ENCODE measurements around the gene HYAL2.

HYAL2 gene

GRCh38 chr3:50322386-50323091, at the start of gene HYAL2:
Gene HYAL2, minus strand, starts transcription at chr3:50322745. Its CDS starts 2,256 bp downstream, at chr3:50320489.
- in situ Hi-C loops (cut with MboI; ENCODE audit: low sequenced_read_pairs), result no loop called here

- in situ Hi-C loops (cut with MboI; ENCODE audit: low sequenced_read_pairs), result no loop called here
Measured at GRCh38 chr3:50371133-50371685, 48.7 kb upstream of the HYAL2 start.

GRCh38 chr3:50370594-50370993, 48.0 kb upstream of the HYAL2 start:
- in situ Hi-C loops (cut with MboI; ENCODE audit: low sequenced_read_pairs), result no loop called here

- in situ Hi-C loops (cut with MboI; ENCODE audit: low sequenced_read_pairs), result no loop called here
Measured at GRCh38 chr3:50369012-50369670, 46.6 kb upstream of the HYAL2 start.

GRCh38 chr3:50365842-50366220, 43.3 kb upstream of the HYAL2 start:
- in situ Hi-C loops (cut with MboI; ENCODE audit: low sequenced_read_pairs), result no loop called here

GRCh38 chr3:50365080-50365841, 42.7 kb upstream of the HYAL2 start:
- in situ Hi-C loops (cut with MboI; ENCODE audit: low sequenced_read_pairs), result no loop called here

GRCh38 chr3:50364573-50365079, 42.1 kb upstream of the HYAL2 start:
- in situ Hi-C loops (cut with MboI; ENCODE audit: low sequenced_read_pairs), result no loop called here

- in situ Hi-C loops (cut with MboI; ENCODE audit: low sequenced_read_pairs), result no loop called here
Measured at GRCh38 chr3:50359760-50360110, 37.2 kb upstream of the HYAL2 start.

GRCh38 chr3:50358911-50359759, 36.6 kb upstream of the HYAL2 start, which contains the start of gene TMEM115:
Gene TMEM115, minus strand, starts transcription at chr3:50359521. Its CDS starts 458 bp downstream, at chr3:50359063.
- in situ Hi-C loops (cut with MboI; ENCODE audit: low sequenced_read_pairs), result no loop called here

GRCh38 chr3:50358355-50358910, 35.9 kb upstream of the HYAL2 start:
- in situ Hi-C loops (cut with MboI; ENCODE audit: low sequenced_read_pairs), result no loop called here

GRCh38 chr3:50357481-50357880, 34.9 kb upstream of the HYAL2 start:
- in situ Hi-C loops (cut with MboI; ENCODE audit: low sequenced_read_pairs), result no loop called here

GRCh38 chr3:50356553-50356952, 34.0 kb upstream of the HYAL2 start:
- in situ Hi-C loops (cut with MboI; ENCODE audit: low sequenced_read_pairs), result no loop called here

- in situ Hi-C loops (cut with MboI; ENCODE audit: low sequenced_read_pairs), result no loop called here
Measured at GRCh38 chr3:50355829-50356552, 33.4 kb upstream of the HYAL2 start.

- in situ Hi-C loops (cut with MboI; ENCODE audit: low sequenced_read_pairs), result no loop called here
Measured at GRCh38 chr3:50354850-50355249, 32.3 kb upstream of the HYAL2 start.

- in situ Hi-C loops (cut with MboI; ENCODE audit: low sequenced_read_pairs), result no loop called here
Measured at GRCh38 chr3:50354186-50354764, 31.7 kb upstream of the HYAL2 start.

- in situ Hi-C loops (cut with MboI; ENCODE audit: low sequenced_read_pairs), result no loop called here
Measured at GRCh38 chr3:50353245-50354004, 30.9 kb upstream of the HYAL2 start.

- in situ Hi-C loops (cut with MboI; ENCODE audit: low sequenced_read_pairs), result no loop called here
Measured at GRCh38 chr3:50352781-50353180, 30.2 kb upstream of the HYAL2 start.

GRCh38 chr3:50351323-50351697, 28.8 kb upstream of the HYAL2 start:
- in situ Hi-C loops (cut with MboI; ENCODE audit: low sequenced_read_pairs), result no loop called here
